ENCODE results near the gene NEURL1. TPM values are rescaled to one million over a fixed set of nuclear protein-coding genes. Genes with fewer than 3 reads are reported as not detected.

Gene NEURL1
- polyA plus RNA-seq, 3 donors: 3.0 to 17.2 (median 3.3) TPM

DNA sequence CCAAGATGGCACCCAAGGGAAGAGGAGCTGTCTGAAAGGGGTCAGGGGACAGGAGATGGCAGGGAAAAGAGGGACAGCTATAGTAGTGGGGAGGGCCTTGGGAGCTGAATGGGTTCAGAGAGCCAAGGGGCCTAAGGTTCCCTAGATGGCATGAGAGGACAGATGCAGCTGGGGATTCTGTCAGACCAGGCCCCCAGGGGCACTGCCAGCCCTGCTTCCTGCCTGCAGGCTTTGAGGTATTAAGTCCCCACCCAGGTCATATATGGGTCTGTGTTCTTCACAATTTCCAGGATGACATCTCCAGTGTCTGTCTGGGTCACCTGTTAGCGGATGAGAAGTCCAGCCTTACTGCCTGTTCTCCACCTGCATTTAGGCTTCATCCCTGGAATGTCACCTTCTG is 56.7 kb downstream of the NEURL1 start:
- peak overlapping the region in 4 of 7 donors; percentile 6 to 97 (median 56) for H3K27ac Mint-ChIP-seq
- WGBS (ENCODE audit: insufficient coverage): 92% methylated on average over 1 of the region's 1 CpG
- peaks cover 0 to 5% of the 10 kb centered on the region in 2 donors for H3K9me3 ChIP-seq (replicated peaks in 1 of 2; ENCODE audit: control insufficient read depth in 1 of 2, insufficient read depth in 1 of 2, low read length in 2 of 2)

More for the DNA sequence above, 56.7 kb downstream of the NEURL1 start:
- no peak overlapping the region for H3K4me2 ChIP-seq (replicated peaks; ENCODE audit: extremely low read depth, low read length, poor library complexity, severe bottlenecking)
- no peak overlapping the region for H3K27ac ChIP-seq (ENCODE audit: low read depth in 1 of 2, low read length in 2 of 2)
- H2AFZ ChIP-seq (ENCODE audit: insufficient read depth, low read depth, low read length, poor library complexity, severe bottlenecking): no peak overlapping the region
- no peaks in the 10 kb centered on the region for H3K79me2 ChIP-seq (ENCODE audit: insufficient read depth, low read length)
- H3K36me3 ChIP-seq (replicated peaks in 1 of 2; ENCODE audit: control insufficient read depth in 1 of 2, insufficient read depth in 2 of 2, low read length in 2 of 2): no peaks in the 10 kb centered on the region
- Mint-ChIP-seq H3K27me3 (ENCODE audit: low read depth in 3 of 3) (peaks cover 15 to 35% (median 23%) of the 10 kb centered on the region in 3 donors), H3K4me3 (peak overlapping the region in 1 of 2 donors; percentile 40), H3K4me1 (peaks cover 48% of the 10 kb centered on the region), H3K9me3 (peaks cover 0 to 10% (median 7%) of the 10 kb centered on the region in 7 donors), H3K36me3 (peaks cover 0 to 9% of the 10 kb centered on the region in 2 donors)
- H3K9ac ChIP-seq (ENCODE audit: insufficient read depth, low read length, poor library complexity, severe bottlenecking): no peak overlapping the region
- H3K27me3 ChIP-seq (ENCODE audit: control insufficient read depth in 2 of 2, insufficient read depth in 2 of 2, low read length in 2 of 2): peaks cover 0 to 7% of the 10 kb centered on the region in 2 donors
- no peak for TF ChIP-seq CTCF (IDR thresholded peaks at IDR 0.05)
- intact Hi-C loops (cut with micrococcal nuclease): no loop called here
- H3K4me1 ChIP-seq (ENCODE audit: control insufficient read depth in 1 of 2, insufficient read depth in 2 of 2, low read length in 2 of 2): peaks cover 47 to 48% of the 10 kb centered on the region in 2 donors
- no peaks in the 10 kb centered on the region for H4K20me1 ChIP-seq (ENCODE audit: insufficient read depth, low read length)
- no peak for DNase-seq
- no peak overlapping the region for H3K4me3 ChIP-seq (replicated peaks in 1 of 3; ENCODE audit: low read depth in 2 of 3, low read length in 3 of 3)
